Measurements from ENCODE around the gene TBX1.
"Not testable (repeated sequence)": the region's sequence is repeated elsewhere in the genome, so short reads cannot be mapped to it uniquely, and the experiment has no call there.

TBX1 gene

DNA sequence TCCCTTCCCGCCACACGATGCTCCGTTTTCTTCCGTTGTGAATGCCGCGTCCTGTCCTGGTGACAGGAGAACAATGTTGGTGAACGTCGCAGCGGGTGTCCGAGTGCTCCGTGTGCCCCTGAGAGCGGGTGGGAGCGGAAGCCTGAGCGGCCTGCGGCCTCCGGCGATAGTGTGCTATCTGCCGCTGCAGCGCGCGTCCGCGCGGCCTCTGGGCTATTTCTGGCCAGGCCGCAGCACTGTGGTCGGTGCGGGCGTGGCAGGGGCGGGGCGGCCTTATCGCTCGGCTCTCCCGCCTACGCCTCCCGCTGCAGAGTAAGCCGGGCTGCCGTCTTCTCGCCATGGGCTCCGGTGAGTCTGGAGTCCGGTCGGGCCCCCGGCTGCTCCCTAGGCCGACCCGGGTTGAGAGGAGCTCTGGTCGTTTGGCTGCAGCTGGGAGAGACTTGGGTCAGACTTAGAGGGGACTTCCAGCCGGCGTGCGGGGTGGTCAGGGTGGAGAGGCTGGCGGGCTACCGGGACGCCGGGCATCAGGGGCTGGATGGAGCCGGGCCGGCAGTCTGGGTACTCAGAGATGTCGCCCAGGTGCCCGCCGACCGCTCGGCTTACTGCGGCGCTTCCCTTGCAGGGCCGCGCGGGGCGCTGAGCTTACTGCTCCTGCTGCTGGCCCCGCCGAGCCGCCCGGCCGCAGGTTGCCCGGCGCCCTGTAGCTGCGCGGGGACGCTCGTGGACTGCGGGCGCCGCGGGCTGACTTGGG lies 37.2 kb upstream of the TBX1 start, which contains the start of gene GP1BB:
GP1BB (plus strand) TSS at position 308 of the 751 bp plus-strand sequence; CDS start at position 339, 31 bp downstream.
- DNase-seq, result no peak

DNA sequence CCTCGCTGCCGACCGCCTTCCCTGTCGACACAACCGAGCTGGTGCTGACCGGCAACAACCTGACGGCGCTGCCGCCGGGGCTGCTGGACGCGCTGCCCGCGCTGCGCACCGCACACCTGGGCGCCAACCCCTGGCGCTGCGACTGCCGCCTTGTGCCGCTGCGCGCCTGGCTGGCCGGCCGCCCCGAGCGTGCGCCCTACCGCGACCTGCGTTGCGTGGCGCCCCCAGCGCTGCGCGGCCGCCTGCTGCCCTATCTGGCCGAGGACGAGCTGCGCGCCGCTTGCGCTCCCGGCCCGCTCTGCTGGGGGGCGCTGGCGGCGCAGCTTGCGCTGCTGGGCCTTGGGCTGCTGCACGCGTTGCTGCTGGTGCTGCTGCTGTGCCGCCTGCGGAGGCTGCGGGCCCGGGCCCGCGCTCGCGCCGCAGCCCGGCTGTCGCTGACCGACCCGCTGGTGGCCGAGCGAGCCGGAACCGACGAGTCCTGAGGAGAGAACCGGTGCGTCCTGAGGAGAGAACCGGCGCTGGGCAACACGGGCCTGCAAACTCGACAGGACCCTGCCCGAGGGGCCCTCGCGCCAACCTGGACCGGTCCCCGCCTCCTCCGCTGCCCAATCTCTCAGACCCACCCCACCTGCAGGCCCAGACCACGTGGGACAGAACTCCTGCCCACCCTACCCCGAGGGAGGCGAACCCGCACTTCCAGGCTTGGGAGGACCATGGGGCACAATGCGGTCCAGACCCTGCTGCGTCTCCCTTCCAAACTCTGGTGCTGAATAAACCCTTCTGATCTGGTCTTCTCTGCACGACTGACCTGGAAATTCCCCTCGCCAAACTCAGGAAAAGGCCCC lies 36.4 kb upstream of the TBX1 start:
- no peak for DNase-seq

DNA sequence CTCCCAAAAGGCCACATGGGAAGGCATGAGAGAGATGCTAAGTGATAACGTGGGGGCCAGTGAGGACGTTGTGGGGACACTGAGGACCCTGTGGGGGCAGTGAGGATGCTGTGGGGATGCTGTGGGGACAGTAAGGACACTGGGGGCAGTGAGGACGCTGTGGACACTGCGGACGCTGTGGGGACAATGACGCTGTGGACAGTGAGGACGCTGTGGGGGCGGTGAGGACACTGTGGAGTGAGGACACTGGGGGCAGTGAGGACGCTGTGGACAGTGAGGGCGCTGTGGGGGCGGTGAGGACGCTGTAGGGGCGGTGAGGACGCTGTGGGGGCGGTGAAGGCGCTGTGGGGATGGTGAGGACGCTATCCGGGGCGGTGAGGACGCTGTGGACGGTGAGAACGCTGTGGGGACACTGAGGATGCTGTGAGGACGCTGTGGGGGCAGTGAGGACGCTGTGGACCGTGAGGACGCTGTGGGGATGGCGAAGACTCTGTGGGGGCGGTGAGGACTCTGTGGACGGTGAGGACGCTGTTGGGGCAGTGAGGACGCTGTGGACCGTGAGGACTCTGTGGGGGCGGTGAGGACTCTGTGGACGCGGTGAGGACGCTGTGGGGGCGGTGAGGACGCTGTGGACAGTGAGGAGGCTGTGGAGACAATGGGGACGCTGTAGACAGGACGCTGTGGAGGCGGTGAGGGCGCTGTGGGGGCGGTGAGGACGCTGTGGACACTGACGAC lies 35.5 kb upstream of the TBX1 start:
- DNase-seq, result no peak

DNA sequence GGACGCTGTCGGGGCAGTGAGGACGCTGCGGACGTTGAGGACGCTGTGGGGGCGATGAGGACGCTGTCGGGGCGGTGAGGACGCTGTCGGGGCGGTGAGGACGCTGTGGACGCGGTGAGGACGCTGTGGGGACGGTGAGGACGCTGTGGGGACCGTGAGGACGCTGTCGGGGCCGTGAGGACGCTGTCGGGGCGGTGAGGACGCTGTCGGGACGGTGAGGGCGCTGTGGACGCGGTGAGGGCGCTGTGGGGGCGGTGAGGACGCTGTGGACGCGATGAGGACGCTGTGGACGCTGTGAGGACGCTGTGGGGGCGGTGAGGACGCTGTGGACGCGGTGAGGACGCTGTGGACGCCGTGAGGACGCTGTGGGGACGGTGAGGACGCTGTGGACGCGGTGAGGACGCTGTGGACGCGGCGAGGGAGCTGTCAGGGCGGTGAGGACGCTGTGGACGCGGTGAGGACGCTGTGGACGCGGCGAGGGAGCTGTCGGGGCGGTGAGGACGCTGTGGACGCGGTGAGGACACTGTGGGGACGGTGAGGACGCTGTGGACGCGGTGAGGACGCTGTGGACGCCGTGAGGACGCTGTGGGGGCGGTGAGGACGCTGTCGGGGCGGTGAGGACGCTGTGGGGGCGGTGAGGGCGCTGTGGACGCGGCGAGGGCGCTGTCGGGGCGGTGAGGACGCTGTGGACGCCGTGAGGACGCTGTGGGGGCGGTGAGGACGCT lies 34.4 kb upstream of the TBX1 start:
- not testable (repeated sequence) for DNase-seq

DNA sequence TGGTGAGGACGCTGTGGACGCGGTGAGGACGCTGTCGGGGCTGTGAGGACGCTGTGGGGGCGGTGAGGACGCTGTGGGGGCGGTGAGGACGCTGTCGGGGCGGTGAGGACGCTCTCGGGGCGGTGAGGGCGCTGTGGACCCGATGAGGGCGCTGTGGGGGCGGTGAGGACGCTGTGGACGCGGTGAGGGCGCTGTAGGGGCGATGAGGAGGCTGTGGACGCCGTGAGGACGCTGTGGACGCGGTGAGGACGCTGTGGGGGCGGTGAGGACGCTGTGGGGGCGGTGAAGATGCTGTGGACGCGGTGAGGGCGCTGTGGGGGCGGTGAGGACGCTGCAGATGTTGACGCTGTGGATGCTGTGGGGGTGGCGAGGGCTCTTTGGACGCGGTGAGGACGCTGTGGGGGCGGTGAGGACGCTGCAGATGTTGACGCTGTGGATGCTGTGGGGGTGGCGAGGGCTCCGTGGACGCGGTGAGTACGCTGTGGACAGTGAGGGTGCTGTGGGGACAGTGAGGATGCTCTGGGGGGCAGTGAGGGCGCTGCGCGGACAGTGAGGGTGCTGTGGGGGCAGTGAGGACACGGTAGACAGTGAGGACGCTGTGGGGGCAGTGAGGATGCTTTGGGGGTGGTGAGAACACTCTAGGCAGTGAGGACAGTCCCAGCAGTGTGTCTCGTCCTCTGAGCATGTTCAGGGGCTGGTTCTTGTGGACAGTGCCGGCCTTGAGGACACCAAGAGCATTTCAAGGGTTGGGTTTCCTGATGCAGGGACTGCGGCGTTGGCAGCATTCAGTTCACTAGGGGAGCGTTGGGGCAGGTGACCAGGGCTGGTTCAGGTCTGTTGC lies 33.0 kb upstream of the TBX1 start:
- DNase-seq, result no peak

DNA sequence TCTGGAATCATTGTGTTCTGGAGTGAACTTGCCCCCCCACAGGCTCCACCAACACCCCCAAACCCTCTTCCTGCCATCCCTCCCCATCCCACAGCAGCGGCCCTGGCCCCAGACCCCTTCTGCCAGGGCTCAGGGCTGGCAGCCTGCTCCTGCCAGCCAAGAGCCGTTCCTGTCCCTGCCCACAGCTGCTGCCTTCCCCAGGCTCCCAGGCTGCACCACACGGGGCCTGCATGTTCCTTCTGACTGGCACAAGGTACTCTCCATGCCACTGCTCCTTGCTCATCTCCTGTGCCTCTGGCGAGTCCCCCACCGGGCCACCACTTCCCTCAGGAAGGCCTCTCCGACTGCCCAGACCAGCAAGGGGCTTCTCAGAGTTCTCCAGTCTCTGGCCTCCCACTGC lies 32.3 kb upstream of the TBX1 start:
- DNase-seq, result no peak

DNA sequence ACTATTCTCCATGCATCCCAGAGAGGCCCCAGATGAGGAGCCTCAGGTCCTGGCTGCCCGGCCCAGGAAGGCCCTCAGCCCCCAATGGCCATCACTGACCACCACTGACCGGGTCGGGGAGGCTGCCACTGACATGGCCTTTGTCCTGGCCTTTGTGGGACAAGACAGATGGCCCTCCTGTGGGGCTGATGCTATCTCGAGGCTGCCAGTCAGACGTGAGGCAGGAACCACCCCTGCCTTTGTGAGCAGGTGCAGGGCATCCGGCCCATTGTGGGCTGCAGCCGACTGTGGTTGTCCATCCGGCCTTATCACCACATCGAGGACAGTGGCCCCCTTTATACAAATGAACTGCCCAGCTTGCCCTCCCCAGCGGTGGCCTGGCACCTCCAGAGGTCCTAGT lies 31.7 kb upstream of the TBX1 start:
- no peak for DNase-seq

DNA sequence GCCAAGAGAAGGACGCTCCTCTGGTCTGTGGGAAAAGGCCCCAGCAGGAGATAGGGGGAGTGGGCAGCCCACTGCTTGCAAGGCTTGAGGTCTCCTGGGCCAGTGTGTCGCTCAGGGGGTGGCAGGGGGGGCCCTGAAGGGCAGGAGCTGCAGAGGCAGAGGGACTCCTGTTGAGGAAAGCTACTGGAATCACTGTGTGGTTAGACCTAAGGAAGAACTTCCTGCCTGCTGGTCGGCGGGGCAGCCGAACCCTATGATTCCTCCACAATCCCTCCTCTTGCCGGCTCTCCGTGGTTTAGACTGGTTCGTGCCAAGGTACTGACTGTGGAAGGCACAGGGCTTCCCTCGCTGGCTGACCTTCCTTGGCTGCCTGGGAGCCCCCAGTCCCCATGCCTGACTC lies 31.1 kb upstream of the TBX1 start:
- no peak for DNase-seq

DNA sequence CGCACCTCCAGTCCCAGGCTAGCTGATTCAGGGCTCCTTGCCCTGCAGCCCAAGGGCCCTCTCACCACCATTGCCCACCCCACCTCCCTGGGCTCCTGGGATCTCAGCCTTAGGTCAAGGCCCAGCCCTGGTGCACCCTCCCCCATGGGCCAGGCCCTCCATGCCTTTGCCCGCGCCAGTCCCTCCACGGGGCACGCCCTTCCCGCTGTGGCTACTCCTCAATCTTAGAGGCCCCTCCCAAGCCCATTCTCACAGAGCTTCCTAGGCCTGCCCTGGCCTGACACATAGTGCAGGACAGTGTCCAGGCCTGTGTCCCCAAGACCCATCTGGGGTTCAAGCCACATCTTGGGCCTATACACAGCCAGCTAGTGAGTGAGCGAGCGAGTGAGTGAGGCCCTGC lies 30.4 kb upstream of the TBX1 start:
- DNase-seq, result no peak

DNA sequence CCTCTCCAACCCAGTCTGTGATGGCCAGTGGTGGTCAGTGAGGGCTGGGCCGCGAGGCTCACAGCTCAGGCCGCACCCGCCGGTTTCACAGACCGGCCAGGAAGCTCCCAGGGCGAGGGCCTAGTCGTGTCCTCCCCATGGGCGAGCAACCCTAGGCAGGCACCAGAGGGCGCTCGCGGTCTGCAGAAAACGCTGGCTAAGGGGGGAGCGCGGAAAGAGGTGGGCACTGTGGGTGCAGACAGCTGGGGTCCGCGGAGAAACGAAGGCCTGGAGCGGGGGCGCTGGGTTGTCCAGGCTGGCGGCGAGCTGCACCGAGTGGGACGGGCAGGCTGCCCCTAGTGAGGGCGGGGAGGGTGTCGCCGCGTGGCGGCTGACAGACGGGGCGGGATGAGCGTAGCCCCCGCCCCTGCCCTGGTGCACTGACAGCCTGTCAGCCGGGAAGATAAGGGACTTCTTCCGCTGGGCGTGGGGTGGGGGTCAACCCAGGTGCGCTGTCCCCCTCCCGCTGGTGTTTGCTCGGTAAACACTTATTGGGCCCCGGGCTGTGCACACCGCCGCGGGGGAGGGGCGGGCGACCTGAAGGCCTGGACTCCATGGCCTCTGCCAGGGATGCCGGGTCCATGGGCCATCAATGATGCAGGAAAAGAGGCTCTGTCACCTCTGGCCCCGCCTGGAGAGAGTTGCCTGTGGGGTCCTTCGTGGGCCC lies 29.8 kb upstream of the TBX1 start:
- peak; percentile 64 for DNase-seq

DNA sequence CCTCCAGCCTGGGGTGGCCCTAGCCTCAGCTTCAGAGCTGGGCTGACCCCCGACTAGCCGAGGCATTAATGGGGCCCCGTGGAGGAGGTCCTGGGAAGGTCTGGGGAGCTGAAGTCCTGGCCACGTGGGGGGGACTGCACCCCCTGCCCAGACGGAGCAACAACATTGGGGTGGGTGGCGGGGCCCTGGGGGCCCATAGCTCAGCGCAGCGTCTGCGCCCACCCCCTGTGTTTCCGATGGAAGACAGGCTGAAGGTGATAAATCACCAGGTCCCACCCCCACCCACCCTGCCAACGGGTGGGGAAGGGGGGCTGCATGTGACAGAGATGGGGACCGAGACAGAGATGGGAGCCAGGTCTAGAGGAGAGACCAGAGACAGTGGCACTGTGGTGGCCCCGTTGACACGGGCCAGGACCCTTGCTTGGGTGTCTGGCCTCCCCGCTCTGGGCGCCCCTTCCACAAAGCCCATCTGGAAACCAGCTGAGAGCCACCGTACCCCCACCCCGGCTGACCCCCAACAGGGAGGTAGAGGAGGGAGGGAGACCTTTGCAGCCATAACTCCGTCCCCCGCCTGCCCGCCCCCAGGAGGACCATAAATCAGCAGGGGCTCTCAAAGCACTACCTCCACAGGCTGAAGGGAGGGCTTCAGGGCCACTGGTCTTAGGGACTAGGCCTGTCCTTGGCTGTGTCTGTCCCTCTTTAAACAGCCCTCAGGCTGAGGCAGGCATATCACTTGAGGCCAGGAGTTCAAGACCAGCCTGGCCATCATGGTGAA lies 29.0 kb upstream of the TBX1 start:
- DNase-seq, result no peak

DNA sequence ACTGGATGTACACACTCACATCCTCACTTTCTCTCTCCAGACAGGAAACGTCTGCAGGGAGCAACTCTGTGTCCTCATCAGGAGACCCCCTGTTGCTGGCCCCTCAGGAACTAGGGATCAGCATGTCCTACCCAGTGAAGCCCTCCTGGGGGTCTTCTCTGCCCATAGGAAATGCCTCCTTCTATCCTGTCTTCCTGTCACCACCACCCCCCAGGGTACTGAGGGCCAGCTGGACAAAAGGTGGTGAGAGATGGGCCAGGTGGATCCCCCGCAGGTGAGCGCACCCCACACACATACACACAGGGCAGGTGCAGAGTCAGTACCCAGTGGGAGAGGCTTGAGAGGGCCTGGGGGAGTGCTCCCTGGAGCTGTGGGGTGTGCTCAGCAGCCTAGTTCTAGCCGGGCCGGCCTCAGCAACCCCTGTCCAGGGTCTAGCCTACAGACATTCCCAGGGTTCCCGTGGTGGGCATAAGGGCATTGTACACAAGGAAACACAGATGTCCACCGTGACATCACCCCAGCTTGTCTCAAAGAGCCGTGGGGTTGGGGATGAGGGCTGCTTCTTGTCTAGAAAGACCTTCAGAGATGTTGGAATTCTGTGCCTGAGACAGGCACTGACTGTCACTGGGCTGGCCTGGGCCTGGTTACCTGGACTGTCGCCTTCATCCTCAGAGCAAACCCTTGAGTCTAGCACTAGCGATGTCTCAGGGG lies 28.0 kb upstream of the TBX1 start:
- no peak for DNase-seq

DNA sequence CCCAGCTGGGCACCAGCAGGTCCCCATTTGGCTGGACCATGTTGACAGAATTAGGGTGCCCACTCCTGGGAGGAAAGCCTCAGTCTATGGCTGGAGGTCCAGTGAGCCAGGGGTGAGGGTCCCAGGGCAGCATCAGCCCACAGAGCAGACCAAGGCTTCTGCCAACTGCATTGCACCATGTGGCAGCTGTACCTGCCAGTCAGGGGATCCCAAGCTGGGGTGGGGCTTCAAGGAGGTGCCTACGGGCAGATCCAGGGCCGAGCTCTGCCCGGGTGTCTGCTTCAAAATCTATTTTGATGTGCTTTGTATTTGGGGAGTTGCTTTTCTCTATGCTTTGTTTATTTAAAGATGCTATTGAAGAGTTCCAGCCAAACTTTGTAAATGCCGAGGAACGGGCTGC lies 26.8 kb upstream of the TBX1 start:
- DNase-seq, result no peak

DNA sequence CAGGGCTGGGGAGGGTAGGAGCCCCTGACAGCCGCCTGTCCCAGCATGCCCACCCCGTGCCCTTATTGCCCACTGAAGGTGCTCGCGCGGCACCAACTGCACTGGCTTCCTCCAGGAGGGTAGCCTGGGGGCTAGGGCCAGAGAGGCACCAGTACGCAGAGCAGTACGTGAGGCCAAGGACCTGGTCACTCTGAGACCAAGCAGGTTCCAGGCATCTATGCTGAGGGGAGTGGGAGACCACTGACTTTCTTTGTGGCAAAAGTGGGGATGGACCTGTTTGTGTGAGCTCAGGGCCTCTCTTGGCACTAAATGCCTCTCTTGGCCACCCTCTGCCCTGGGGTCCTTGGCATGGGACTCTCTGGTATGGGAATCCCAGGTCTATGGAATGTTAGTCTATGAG lies 26.4 kb upstream of the TBX1 start:
- no peak for DNase-seq

DNA sequence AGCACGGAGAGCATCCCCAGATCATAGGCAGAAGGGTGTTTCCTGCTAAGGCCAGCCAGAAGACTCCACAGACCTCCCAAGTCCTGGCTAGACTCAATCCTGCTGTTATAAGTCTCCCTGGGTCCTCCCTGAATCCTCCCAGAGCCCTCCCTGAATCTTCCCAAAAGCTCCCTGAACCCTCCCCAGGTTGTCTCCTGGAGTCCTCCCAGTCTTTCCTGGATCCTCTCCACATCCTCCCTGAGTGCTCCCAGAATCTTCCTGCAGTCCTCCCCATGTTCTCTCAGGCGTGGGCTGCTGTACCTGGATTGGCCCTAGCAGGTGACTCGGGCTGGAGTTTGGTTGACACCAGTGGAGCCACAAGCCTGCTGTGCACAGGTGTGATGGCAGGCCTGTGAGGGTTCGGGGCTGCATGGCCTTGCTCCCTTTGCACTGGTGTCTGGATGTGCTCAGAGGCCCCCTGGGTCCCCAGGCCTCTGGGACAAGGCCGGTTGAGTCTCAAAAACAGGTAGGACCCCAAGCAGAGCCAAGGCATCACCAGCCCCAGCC lies 25.7 kb upstream of the TBX1 start:
- no peak for DNase-seq

DNA sequence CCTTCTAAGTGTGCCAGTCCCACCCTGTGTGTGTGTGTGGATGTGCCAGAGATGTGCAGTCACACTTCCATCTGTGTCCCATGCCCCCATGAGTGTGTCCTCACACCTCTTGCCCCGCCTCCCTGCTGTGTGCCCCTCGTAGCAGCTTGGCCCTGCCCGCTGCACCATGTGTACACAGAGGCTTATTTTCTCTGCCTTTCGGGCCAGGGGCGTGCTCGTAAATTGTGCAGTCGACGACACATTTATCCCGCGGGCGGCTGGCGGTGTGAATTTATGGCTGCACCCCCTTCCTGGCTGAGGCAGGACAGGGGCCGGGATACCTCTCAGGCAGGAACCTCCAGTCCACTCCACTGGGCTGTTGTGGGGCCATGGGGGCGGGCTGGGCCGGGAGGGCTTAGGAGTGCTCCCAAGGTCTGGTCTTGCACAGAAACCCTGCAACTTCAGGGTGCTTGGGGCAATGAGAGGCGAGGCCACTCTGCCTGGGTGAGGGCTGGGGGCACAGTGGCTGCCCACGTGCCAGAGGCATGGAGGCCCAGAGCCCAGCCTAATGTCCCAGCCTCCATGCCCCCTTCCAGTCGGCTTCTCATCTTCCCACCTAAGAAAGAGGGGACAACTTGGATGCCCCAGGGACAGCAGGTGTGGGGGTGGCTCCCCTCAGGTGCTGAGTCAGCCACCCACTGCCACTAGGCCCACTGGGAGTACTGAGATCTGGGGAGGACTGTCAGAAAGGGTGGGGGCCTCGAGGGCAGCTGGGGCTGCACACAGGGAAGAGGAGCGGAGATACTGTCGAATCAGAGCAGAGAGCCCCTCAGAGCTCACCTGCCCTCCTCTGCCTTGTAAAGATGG lies 24.7 kb upstream of the TBX1 start:
- no peak for DNase-seq

DNA sequence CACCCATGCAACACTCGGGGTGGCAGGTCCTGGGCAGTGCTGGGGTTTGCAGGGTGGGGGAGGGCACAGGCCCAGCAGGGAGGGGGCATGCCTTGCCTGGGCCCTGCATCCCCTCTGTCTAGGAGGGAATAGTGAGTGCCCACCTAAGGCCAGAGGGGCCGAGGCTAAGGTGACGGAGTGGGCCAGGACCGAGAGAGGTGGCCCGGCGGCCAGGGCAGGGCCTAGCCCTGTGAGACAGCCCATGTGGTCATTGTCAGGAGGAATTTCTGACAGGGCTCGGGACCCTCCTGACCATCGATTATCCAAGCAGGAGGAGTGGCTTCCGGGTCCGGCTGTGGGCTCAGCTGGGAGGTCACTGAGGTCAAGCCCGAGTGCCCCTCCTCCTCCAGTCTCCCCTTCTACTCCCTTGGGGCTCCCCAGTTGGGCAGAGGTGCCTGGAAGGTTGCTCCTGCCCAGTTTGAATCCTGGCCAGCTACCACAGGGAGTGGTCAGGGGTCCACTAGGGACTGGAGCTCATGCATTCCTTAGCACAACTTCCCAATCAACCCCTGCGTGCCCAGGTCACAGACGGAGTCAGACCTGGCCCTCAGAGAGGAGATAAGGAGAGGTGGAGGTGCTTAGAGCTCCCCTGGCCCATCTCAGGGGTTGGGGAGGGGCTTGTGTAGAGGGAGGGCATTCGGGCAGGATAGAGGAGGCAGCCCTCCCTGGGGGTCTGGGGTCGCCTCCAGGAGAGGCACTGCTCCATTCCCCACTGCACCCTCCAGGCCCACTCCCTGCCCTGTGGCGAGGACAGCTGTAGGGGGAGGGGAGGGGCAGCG lies 22.5 kb upstream of the TBX1 start:
- no peak for DNase-seq
